Measurements from ENCODE around the gene SLC25A4.

- TF ChIP-seq POLR2A (IDR thresholded peaks at IDR 0.05; ENCODE audit: low read length) (peak; percentile 64), GATA1 (IDR thresholded peaks at IDR 0.05; ENCODE audit: low read depth, low read length) (no peak)
Observed at GRCh38 chr4:185142912-185143600, at the start of gene SLC25A4.
